ENCODE data around the gene BAIAP2L1.

The BAIAP2L1 gene

GRCh38 chr7:98300595-98301372 lies 100.1 kb downstream of the BAIAP2L1 start:
- no peak overlapping the region for H2BK15ac ChIP-seq (ENCODE audit: low read length)
- no peak overlapping the region for H3K27ac ChIP-seq (replicated peaks; ENCODE audit: low read length)

DNA sequence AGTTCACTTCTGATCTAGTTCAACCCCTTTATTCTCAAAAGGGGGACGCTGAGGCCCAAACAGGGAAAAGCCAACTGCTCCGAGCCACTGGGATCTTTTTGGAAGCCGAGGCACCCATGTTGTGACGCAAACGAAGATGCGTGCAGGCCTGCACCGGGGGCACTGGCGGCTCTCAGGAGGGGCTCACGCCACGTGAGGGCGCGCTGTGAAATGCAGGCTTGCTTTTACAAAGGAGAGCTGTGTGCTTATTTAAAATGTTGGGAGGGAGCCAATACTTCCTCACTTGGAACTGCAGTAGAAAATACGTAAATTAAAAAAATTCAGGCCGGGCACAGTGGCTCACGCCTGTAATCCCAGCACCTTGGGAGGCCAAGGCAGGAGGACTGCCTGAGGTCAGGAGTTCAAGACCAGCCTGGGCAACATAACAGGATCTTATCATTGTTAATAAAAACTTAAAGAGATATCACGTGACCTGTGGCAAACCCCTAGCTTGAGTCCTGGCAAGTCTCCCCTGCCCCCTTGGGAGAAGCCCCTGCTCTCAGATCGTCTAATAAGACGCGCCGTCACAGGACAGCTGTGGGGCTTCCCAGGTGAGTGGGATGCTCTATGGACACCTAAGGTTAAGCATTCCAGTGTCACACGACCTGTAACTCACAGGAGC lies 103.1 kb downstream of the BAIAP2L1 start:
- Histone ChIP-seq H2BK5ac (ENCODE audit: low read length) (peak overlapping the region; percentile 25), H3K27ac (replicated peaks; ENCODE audit: low read length) (no peak overlapping the region)
- WGBS, 2 donors (ENCODE audit: extremely low coverage in 2 of 2, insufficient read length in 2 of 2, insufficient replicate concordance in 1 of 2) = no CpG with 5 or more reads among the region's 21 CpGs

More at GRCh38 chr7:98300595-98301372, 100.1 kb downstream of the BAIAP2L1 start:
- peak overlapping the region; percentile 95 for H4K8ac ChIP-seq (ENCODE audit: low read depth, low read length)
- no peak overlapping the region for H3K4me2 ChIP-seq (ENCODE audit: insufficient read depth, low read length, poor library complexity, severe bottlenecking)
- no peak overlapping the region for H3K4me3 ChIP-seq (ENCODE audit: low read length in 2 of 2)
- no peak overlapping the region for H2BK5ac ChIP-seq (ENCODE audit: low read length)
- H2AFZ ChIP-seq (ENCODE audit: low read length) = no peak overlapping the region
- H3K23ac ChIP-seq (ENCODE audit: low read depth, low read length, poor library complexity) = peak overlapping the region; percentile 56
- WGBS, 2 donors (ENCODE audit: extremely low coverage in 2 of 2, insufficient read length in 2 of 2, insufficient replicate concordance in 1 of 2) = no CpG with 5 or more reads among the region's 26 CpGs
- H3K27me3 ChIP-seq (ENCODE audit: control insufficient read depth in 3 of 3, insufficient read depth in 3 of 3, low read depth in 1 of 3, low read length in 3 of 3) = no peaks in the 10 kb centered on the region
- H2AK5ac ChIP-seq (ENCODE audit: low read depth, low read length) = no peak overlapping the region
- H3K4me1 ChIP-seq (ENCODE audit: control insufficient read depth in 2 of 2, insufficient read depth in 1 of 2, low read depth in 1 of 2, low read length in 2 of 2) = peaks cover 0 to 11% of the 10 kb centered on the region in 2 donors
- no peak for DNase-seq (ENCODE audit: low spot score)
- H4K91ac ChIP-seq (ENCODE audit: low read depth, low read length, poor library complexity) = no peak overlapping the region
- no peak overlapping the region for H3K14ac ChIP-seq (ENCODE audit: low read length)
- peak overlapping the region; percentile 77 for H3K18ac ChIP-seq (ENCODE audit: low read length)
- no peak overlapping the region for H2BK12ac ChIP-seq (ENCODE audit: low read length)
- H3K4ac ChIP-seq (ENCODE audit: low read length) = no peak overlapping the region
- no peak overlapping the region for H3K9ac ChIP-seq (ENCODE audit: low read depth, low read length, poor library complexity)
- no peak overlapping the region for H2BK120ac ChIP-seq (ENCODE audit: low read depth, low read length)
- peaks cover 1% of the 10 kb centered on the region for H3K79me1 ChIP-seq (ENCODE audit: low read depth, low read length)
- H3K9me3 ChIP-seq (replicated peaks in 1 of 2; ENCODE audit: control insufficient read depth in 2 of 2, insufficient read depth in 1 of 2, low read depth in 1 of 2, low read length in 2 of 2) = no peaks in the 10 kb centered on the region
- H3K36me3 ChIP-seq (replicated peaks in 1 of 2; ENCODE audit: control insufficient read depth in 2 of 2, insufficient read depth in 2 of 2, low read length in 2 of 2) = peaks cover 3 to 21% of the 10 kb centered on the region in 2 donors

GRCh38 chr7:98296833-98297232 lies 104.1 kb downstream of the BAIAP2L1 start:
- no peak for DNase-seq (ENCODE audit: low spot score)
- no peak overlapping the region for H3K4me2 ChIP-seq (ENCODE audit: insufficient read depth, low read length, poor library complexity, severe bottlenecking)
- no peak overlapping the region for H3K9ac ChIP-seq (ENCODE audit: low read depth, low read length, poor library complexity)
- H2BK5ac ChIP-seq (ENCODE audit: low read length) = no peak overlapping the region
- H3K14ac ChIP-seq (ENCODE audit: low read length) = no peak overlapping the region
- H3K79me1 ChIP-seq (ENCODE audit: low read depth, low read length) = peaks cover 4% of the 10 kb centered on the region
- peaks cover 25 to 31% of the 10 kb centered on the region in 2 donors for H3K36me3 ChIP-seq (replicated peaks in 1 of 2; ENCODE audit: control insufficient read depth in 2 of 2, insufficient read depth in 2 of 2, low read length in 2 of 2)
- no peak overlapping the region for H3K27ac ChIP-seq (replicated peaks; ENCODE audit: low read length)
- H3K23ac ChIP-seq (ENCODE audit: low read depth, low read length, poor library complexity) = peak overlapping the region; percentile 2
- WGBS, 2 donors (ENCODE audit: extremely low coverage in 2 of 2, insufficient read length in 2 of 2, insufficient replicate concordance in 1 of 2) = no CpG with 5 or more reads among the region's 12 CpGs
- peaks cover 0 to 2% of the 10 kb centered on the region in 2 donors for H3K9me3 ChIP-seq (replicated peaks in 1 of 2; ENCODE audit: control insufficient read depth in 2 of 2, insufficient read depth in 1 of 2, low read depth in 1 of 2, low read length in 2 of 2)
- H3K4me3 ChIP-seq (ENCODE audit: low read length in 2 of 2) = no peak overlapping the region
- no peak overlapping the region for H4K8ac ChIP-seq (ENCODE audit: low read depth, low read length)
- H4K91ac ChIP-seq (ENCODE audit: low read depth, low read length, poor library complexity) = no peak overlapping the region
- H2AFZ ChIP-seq (ENCODE audit: low read length) = no peak overlapping the region
- peaks cover 0 to 8% of the 10 kb centered on the region in 2 donors for H3K4me1 ChIP-seq (ENCODE audit: control insufficient read depth in 2 of 2, insufficient read depth in 1 of 2, low read depth in 1 of 2, low read length in 2 of 2)
- H2BK120ac ChIP-seq (ENCODE audit: low read depth, low read length) = no peak overlapping the region
- H2BK15ac ChIP-seq (ENCODE audit: low read length) = no peak overlapping the region
- no peak overlapping the region for H2AK5ac ChIP-seq (ENCODE audit: low read depth, low read length)
- no peaks in the 10 kb centered on the region for H3K27me3 ChIP-seq (ENCODE audit: control insufficient read depth in 3 of 3, insufficient read depth in 3 of 3, low read depth in 1 of 3, low read length in 3 of 3)
- no peak overlapping the region for H2BK12ac ChIP-seq (ENCODE audit: low read length)
- no peak overlapping the region for H3K4ac ChIP-seq (ENCODE audit: low read length)
- H3K18ac ChIP-seq (ENCODE audit: low read length) = no peak overlapping the region

More for the DNA sequence above, 103.1 kb downstream of the BAIAP2L1 start:
- Histone ChIP-seq H4K91ac (ENCODE audit: low read depth, low read length, poor library complexity) (no peak overlapping the region), H2AFZ (ENCODE audit: low read length) (no peak overlapping the region), H3K9me3 (replicated peaks in 1 of 2; ENCODE audit: control insufficient read depth in 2 of 2, insufficient read depth in 1 of 2, low read depth in 1 of 2, low read length in 2 of 2) (no peaks in the 10 kb centered on the region), H3K23ac (ENCODE audit: low read depth, low read length, poor library complexity) (no peak overlapping the region), H3K36me3 (replicated peaks in 1 of 2; ENCODE audit: control insufficient read depth in 2 of 2, insufficient read depth in 2 of 2, low read length in 2 of 2) (peaks cover 18 to 22% of the 10 kb centered on the region in 2 donors), H4K8ac (ENCODE audit: low read depth, low read length) (no peak overlapping the region), H3K9ac (ENCODE audit: low read depth, low read length, poor library complexity) (no peak overlapping the region), H3K14ac (ENCODE audit: low read length) (no peak overlapping the region), H3K79me1 (ENCODE audit: low read depth, low read length) (peaks cover 4% of the 10 kb centered on the region), H2AK5ac (ENCODE audit: low read depth, low read length) (no peak overlapping the region), H3K4ac (ENCODE audit: low read length) (no peak overlapping the region), H3K27me3 (ENCODE audit: control insufficient read depth in 3 of 3, insufficient read depth in 3 of 3, low read depth in 1 of 3, low read length in 3 of 3) (no peaks in the 10 kb centered on the region), H2BK120ac (ENCODE audit: low read depth, low read length) (no peak overlapping the region), H3K4me3 (ENCODE audit: low read length in 2 of 2) (no peak overlapping the region), H3K4me1 (ENCODE audit: control insufficient read depth in 2 of 2, insufficient read depth in 1 of 2, low read depth in 1 of 2, low read length in 2 of 2) (peaks cover 0 to 8% of the 10 kb centered on the region in 2 donors), H2BK12ac (ENCODE audit: low read length) (no peak overlapping the region), H3K4me2 (ENCODE audit: insufficient read depth, low read length, poor library complexity, severe bottlenecking) (no peak overlapping the region), H3K18ac (ENCODE audit: low read length) (no peak overlapping the region), H2BK15ac (ENCODE audit: low read length) (no peak overlapping the region)
- DNase-seq (ENCODE audit: low spot score) = no peak
